Endodermal cell (in vitro differentiated cells): Measurements from ENCODE around the gene BLACAT1. TPM values are rescaled to one million over a fixed set of nuclear protein-coding genes. Genes with fewer than 3 reads are reported as not detected.
"Not testable (repeated sequence)": the region's sequence is repeated elsewhere in the genome, so short reads cannot be mapped to it uniquely, and the experiment has no call there.

ENCODE experiments used
- DNase-seq: peaks from one replicate; pipeline ENCODE4 v3.0.0-alpha.2; 2017
- H3K27ac ChIP-seq: 2 replicates; pipeline ENCODE4 v1.5.1; 2013; ENCODE audit warnings: mild to moderate bottlenecking, low read depth, low read length, moderate library complexity
- H3K27me3 ChIP-seq: 2 replicates; pipeline ENCODE4 v1.6.1; 2013; ENCODE audit warnings: mild to moderate bottlenecking, low read length, moderate library complexity; ENCODE audit not compliant: insufficient read depth, control insufficient read depth, poor library complexity, severe bottlenecking
- H3K36me3 ChIP-seq: 2 replicates; pipeline ENCODE4 v1.7.0; 2013; ENCODE audit warnings: mild to moderate bottlenecking, low read length, moderate library complexity; ENCODE audit not compliant: control insufficient read depth, insufficient read depth
- H3K4me1 ChIP-seq: one replicate; pipeline ENCODE4 v1.7.0; 2013; ENCODE audit warnings: low read length; ENCODE audit not compliant: control insufficient read depth, insufficient read depth
- H3K4me3 ChIP-seq: 2 replicates; pipeline ENCODE4 v1.5.1; 2013; ENCODE audit warnings: mild to moderate bottlenecking, low read length, moderate library complexity
- H3K9ac ChIP-seq: 2 replicates; pipeline ENCODE4 v1.6.1; 2013; ENCODE audit warnings: mild to moderate bottlenecking, low read length, moderate library complexity; ENCODE audit not compliant: poor library complexity, severe bottlenecking; ENCODE audit errors: extremely low read depth
- H3K9me3 ChIP-seq: 2 replicates; pipeline ENCODE4 v1.6.1; 2013; ENCODE audit warnings: mild to moderate bottlenecking, low read length, moderate library complexity; ENCODE audit not compliant: control insufficient read depth
- H3K27ac Mint-ChIP-seq: 2 replicates; pipeline ENCODE4 v1.8.0; 2020; ENCODE audit warnings: mixed read lengths
- H3K27me3 Mint-ChIP-seq: 2 replicates; pipeline ENCODE4 v1.8.0; 2021; ENCODE audit warnings: mild to moderate bottlenecking, mixed read lengths; ENCODE audit not compliant: insufficient read depth
- H3K36me3 Mint-ChIP-seq: 2 replicates; pipeline ENCODE4 v1.8.0; 2020; ENCODE audit warnings: low read depth, mixed read lengths
- H3K4me1 Mint-ChIP-seq: 2 replicates; pipeline ENCODE4 v1.8.0; 2020; ENCODE audit warnings: mixed read lengths
- H3K4me3 Mint-ChIP-seq: 2 replicates; pipeline ENCODE4 v1.8.0; 2020; ENCODE audit warnings: mild to moderate bottlenecking, moderate library complexity, mixed read lengths
- H3K9me3 Mint-ChIP-seq: 2 replicates; pipeline ENCODE4 v1.8.0; 2020; ENCODE audit warnings: mild to moderate bottlenecking, mixed read lengths
- WGBS, 2 experiments: methylation state at CpG; one replicate each; pipeline versions ENCODE4 v1.1.5 to v1.1.7; 2013; ENCODE audit warnings: missing lambda C conversion rate in 2 of 2, mixed read lengths in 1 of 2; ENCODE audit not compliant: insufficient coverage in 1 of 2, insufficient read length in 1 of 2; 5-methylcytosine and 5-hydroxymethylcytosine counted together
- total RNA-seq, 2 donors: library from RNA; stranded (reverse); fragmentation: NEBNext Ultra II Directional in 1 of 2; extraction: Animal tissue kit (Norgen Biotek cat#: 25700) in 1 of 2; gene quantifications; 2 replicates in 1 of 2; 3 replicates in 1 of 2; pipeline ENCODE4 v1.2.1, GENCODE V29; 2021
- TF ChIP-seq, protein P1 (sequence below): fragments of 200-600 bp; sonication (generic); conservative IDR thresholded peaks from 2 replicates; pipeline ENCODE4 v1.5.0; 2021; ENCODE audit warnings: antibody characterized with exemption, mild to moderate bottlenecking

The BLACAT1 gene
- total RNA-seq, 2 donors from 2014 or later = 7.4 to 7.6 TPM

DNA sequence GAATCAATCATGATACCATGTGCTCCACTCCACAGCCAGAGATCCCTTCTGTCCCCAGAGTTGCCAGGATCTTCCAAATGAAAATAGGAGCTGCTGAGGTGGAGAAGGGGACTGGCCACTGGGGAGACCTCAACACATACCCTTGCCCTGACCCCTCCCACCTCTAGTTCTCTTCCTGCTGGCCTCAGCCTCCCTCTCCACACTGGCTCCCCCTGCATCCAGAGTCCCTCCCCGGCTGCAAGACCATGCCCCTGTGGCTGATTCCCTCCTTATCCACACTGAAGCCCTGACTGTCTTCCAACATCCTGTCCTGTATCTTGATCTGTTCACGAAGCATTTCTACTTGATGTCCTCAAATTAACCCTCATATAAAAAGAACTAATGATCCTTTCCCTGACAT is 27.5 kb upstream of the BLACAT1 start:
- no peaks in the 10 kb centered on the region for H3K36me3 ChIP-seq
- H3K36me3 Mint-ChIP-seq = no peaks in the 10 kb centered on the region
- H3K4me1 Mint-ChIP-seq = peaks cover 18% of the 10 kb centered on the region
- TF ChIP-seq, protein P1, sequence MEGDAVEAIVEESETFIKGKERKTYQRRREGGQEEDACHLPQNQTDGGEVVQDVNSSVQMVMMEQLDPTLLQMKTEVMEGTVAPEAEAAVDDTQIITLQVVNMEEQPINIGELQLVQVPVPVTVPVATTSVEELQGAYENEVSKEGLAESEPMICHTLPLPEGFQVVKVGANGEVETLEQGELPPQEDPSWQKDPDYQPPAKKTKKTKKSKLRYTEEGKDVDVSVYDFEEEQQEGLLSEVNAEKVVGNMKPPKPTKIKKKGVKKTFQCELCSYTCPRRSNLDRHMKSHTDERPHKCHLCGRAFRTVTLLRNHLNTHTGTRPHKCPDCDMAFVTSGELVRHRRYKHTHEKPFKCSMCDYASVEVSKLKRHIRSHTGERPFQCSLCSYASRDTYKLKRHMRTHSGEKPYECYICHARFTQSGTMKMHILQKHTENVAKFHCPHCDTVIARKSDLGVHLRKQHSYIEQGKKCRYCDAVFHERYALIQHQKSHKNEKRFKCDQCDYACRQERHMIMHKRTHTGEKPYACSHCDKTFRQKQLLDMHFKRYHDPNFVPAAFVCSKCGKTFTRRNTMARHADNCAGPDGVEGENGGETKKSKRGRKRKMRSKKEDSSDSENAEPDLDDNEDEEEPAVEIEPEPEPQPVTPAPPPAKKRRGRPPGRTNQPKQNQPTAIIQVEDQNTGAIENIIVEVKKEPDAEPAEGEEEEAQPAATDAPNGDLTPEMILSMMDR = no peak
- H3K27me3 Mint-ChIP-seq = peaks cover 34% of the 10 kb centered on the region
- 75 to 77% methylated on average over 1 to 2 of the region's 2 CpGs for WGBS, 2 experiments
- H3K9me3 ChIP-seq = no peaks in the 10 kb centered on the region
- no peak overlapping the region for H3K9ac ChIP-seq
- no peak for DNase-seq
- no peaks in the 10 kb centered on the region for H3K9me3 Mint-ChIP-seq
- no peak overlapping the region for H3K4me3 Mint-ChIP-seq
- no peak overlapping the region for H3K4me3 ChIP-seq
- no peaks in the 10 kb centered on the region for H3K27me3 ChIP-seq
- no peak overlapping the region for H3K27ac ChIP-seq
- peaks cover 4% of the 10 kb centered on the region for H3K4me1 ChIP-seq
- H3K27ac Mint-ChIP-seq = no peak overlapping the region

DNA sequence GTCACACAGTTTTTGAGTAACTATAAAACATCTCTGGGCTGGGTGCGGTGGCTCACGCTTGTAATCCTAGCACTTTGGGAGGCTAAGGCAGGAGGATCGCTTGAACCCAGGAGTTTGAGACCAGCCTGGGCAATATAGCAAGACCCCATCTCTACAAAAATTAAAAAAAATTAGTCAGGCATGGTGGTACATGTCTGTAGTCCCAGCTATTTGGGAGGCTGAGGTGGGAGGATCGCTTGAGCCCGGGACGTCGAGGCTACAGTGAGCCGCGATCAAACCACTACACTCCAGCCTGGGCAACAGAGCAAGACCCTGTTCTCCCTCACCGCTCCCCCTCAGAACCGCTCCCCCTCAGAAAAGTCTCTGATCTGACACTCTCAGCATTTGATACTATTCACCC is 26.7 kb upstream of the BLACAT1 start:
- H3K27ac Mint-ChIP-seq = not testable (repeated sequence)
- Mint-ChIP-seq H3K27me3 (peaks cover 34% of the 10 kb centered on the region), H3K4me1 (peaks cover 18% of the 10 kb centered on the region)

DNA sequence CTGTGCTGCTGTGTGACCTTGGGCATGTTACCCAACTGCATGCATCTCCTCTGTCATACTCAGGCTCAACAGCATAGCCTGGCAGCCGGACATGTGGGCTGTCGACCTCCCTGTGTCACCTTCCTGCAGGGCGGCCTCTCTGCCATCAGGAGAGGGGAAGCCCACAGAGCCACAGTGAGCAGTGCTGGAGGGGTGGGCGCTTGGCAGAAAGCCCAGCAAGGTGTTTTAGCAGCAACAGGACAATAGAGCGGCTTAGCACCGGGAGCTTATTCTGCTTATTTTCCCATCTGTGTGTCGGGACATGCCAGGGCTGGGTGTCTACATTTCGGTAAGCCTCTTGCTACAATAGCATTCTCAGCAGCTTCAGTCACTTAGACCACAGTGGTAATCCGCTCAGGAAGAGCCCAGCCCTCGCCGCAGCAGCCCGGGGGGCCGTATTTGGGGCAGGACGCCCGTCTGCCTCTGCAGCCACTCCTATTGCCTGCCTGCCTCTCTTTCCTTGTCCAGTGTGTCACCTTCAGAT is 25.8 kb upstream of the BLACAT1 start:
- H3K36me3 Mint-ChIP-seq = no peaks in the 10 kb centered on the region
- H3K27me3 Mint-ChIP-seq = peaks cover 32% of the 10 kb centered on the region
- DNase-seq = no peak
- Histone ChIP-seq H3K4me1 (peaks cover 4% of the 10 kb centered on the region), H3K27me3 (no peaks in the 10 kb centered on the region), H3K9me3 (no peaks in the 10 kb centered on the region), H3K36me3 (no peaks in the 10 kb centered on the region), H3K9ac (peak overlapping the region; percentile 20), H3K27ac (no peak overlapping the region), H3K4me3 (no peak overlapping the region)
- H3K4me1 Mint-ChIP-seq = peaks cover 18% of the 10 kb centered on the region
- no peak overlapping the region for H3K4me3 Mint-ChIP-seq
- WGBS, 2 experiments = 74 to 76% methylated on average over 7 to 15 of the region's 15 CpGs
- H3K9me3 Mint-ChIP-seq = no peaks in the 10 kb centered on the region
- TF ChIP-seq, protein P1 = no peak
- peak overlapping the region; percentile 64 for H3K27ac Mint-ChIP-seq

More for the DNA sequence above, 26.7 kb upstream of the BLACAT1 start:
- not testable (repeated sequence) for H3K36me3 ChIP-seq, H3K9ac ChIP-seq, H3K27me3 ChIP-seq, H3K4me3 Mint-ChIP-seq, H3K4me3 ChIP-seq, H3K4me1 ChIP-seq, H3K27ac ChIP-seq, DNase-seq, H3K9me3 Mint-ChIP-seq, H3K9me3 ChIP-seq, H3K36me3 Mint-ChIP-seq
- WGBS, 2 experiments = 89 to 96% methylated on average over 8 to 11 of the region's 11 CpGs

DNA sequence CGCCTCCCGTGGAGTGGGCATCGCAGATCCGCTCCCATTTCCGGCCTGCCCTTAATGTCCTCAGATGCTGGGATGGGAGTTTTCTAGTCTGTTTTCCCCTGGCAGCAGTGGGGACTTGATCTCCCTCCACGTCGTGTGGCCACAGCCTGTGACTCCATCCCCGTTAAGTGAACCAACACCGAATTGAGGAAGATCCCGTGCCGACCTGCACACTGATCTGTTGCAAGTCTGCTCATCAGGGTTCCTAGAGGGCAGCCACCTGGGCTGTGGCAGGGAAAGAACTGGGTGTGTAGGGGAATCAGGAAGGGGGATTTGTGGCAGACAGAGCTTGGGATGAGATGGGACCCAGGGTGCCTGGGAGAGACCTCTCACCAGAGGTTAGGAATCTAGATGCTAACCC is 25.4 kb upstream of the BLACAT1 start:
- H3K9me3 ChIP-seq = no peaks in the 10 kb centered on the region
- Mint-ChIP-seq H3K4me1 (peaks cover 18% of the 10 kb centered on the region), H3K9me3 (no peaks in the 10 kb centered on the region), H3K36me3 (no peaks in the 10 kb centered on the region), H3K27me3 (peaks cover 31% of the 10 kb centered on the region), H3K4me3 (no peak overlapping the region), H3K27ac (peak overlapping the region; percentile 64)
- peak; percentile 66 for DNase-seq
- no peak overlapping the region for H3K9ac ChIP-seq
- no peaks in the 10 kb centered on the region for H3K27me3 ChIP-seq
- no peaks in the 10 kb centered on the region for H3K36me3 ChIP-seq
- no peak overlapping the region for H3K27ac ChIP-seq
- TF ChIP-seq, protein P1 = no peak
- peaks cover 4% of the 10 kb centered on the region for H3K4me1 ChIP-seq
- no peak overlapping the region for H3K4me3 ChIP-seq
- WGBS, 2 experiments = 68 to 78% methylated on average over 4 to 11 of the region's 11 CpGs
